ENCODE data around the gene CELF4. TPM values are rescaled to one million over a fixed set of nuclear protein-coding genes. Genes with fewer than 3 reads are reported as not detected.

The CELF4 gene
- total and polyA plus RNA-seq, 2 donors (not counting 3 experiments of a cell fraction or from before 2014, with no cell fraction given): not detected

GRCh38 chr18:37222354-37222998 lies 343.1 kb downstream of the CELF4 start:
- TF ChIP-seq, protein P1, sequence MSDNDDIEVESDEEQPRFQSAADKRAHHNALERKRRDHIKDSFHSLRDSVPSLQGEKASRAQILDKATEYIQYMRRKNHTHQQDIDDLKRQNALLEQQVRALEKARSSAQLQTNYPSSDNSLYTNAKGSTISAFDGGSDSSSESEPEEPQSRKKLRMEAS (IDR thresholded peaks at IDR 0.05; ENCODE audit: insufficient read depth, insufficient read length): no peak
- TF ChIP-seq MYC (IDR thresholded peaks at IDR 0.05; ENCODE audit: low read depth, low read length): no peak
- no peak for TF ChIP-seq POLR2A (IDR thresholded peaks at IDR 0.05; ENCODE audit: low read depth, low read length)
- no peak for TF ChIP-seq POLR2AphosphoS5 (IDR thresholded peaks at IDR 0.05; ENCODE audit: insufficient read depth, low read depth, low read length)
- no peak for TF ChIP-seq JUN (IDR thresholded peaks at IDR 0.05; ENCODE audit: borderline replicate concordance, insufficient read depth, insufficient read length, low read depth)
- TF ChIP-seq EZH2 (IDR thresholded peaks at IDR 0.05; ENCODE audit: borderline replicate concordance, low read depth, low read length, severe bottlenecking): no peak
- no peak for TF ChIP-seq GATA2 (IDR thresholded peaks at IDR 0.05; ENCODE audit: insufficient read depth, insufficient read length, low read depth, low read length)
- no peak for TF ChIP-seq FOS (IDR thresholded peaks at IDR 0.05; ENCODE audit: borderline replicate concordance, insufficient read depth, low read length)
- TF ChIP-seq, protein P2, sequence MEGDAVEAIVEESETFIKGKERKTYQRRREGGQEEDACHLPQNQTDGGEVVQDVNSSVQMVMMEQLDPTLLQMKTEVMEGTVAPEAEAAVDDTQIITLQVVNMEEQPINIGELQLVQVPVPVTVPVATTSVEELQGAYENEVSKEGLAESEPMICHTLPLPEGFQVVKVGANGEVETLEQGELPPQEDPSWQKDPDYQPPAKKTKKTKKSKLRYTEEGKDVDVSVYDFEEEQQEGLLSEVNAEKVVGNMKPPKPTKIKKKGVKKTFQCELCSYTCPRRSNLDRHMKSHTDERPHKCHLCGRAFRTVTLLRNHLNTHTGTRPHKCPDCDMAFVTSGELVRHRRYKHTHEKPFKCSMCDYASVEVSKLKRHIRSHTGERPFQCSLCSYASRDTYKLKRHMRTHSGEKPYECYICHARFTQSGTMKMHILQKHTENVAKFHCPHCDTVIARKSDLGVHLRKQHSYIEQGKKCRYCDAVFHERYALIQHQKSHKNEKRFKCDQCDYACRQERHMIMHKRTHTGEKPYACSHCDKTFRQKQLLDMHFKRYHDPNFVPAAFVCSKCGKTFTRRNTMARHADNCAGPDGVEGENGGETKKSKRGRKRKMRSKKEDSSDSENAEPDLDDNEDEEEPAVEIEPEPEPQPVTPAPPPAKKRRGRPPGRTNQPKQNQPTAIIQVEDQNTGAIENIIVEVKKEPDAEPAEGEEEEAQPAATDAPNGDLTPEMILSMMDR (IDR thresholded peaks at IDR 0.05; ENCODE audit: extremely low read depth in 1 of 2, insufficient read depth in 1 of 2, low read depth in 1 of 2, low read length in 2 of 2): no peak
- intact Hi-C loops (cut with micrococcal nuclease): no loop called here
- CTCF ChIA-PET: no interaction called here
- H3K27me3 ChIP-seq (ENCODE audit: control insufficient read depth in 2 of 2, insufficient read depth in 2 of 2, low read length in 2 of 2): no peaks in the 10 kb centered on the region
- DNase-seq (ENCODE audit: low read depth, low spot score): no peak
- dilution Hi-C loops (cut with MboI; ENCODE audit: extremely low pct_ligation_motif_present, low sequenced_read_pairs): no loop called here
- no peaks in the 10 kb centered on the region for H3K4me1 ChIP-seq (ENCODE audit: control insufficient read depth, extremely low read depth, insufficient read depth, low read length)
- no peak for FAIRE-seq
- H2AFZ ChIP-seq (ENCODE audit: low read depth, low read length): no peak overlapping the region
- no peaks in the 10 kb centered on the region for H4K20me1 ChIP-seq (replicated peaks; ENCODE audit: control insufficient read depth, extremely low read depth, insufficient read depth, low read length)
- H3K9me3 ChIP-seq (replicated peaks; ENCODE audit: control insufficient read depth, insufficient read depth, low read length): no peaks in the 10 kb centered on the region
- no peak overlapping the region for H3K9ac ChIP-seq (replicated peaks; ENCODE audit: extremely low read depth, insufficient read depth, low read length)
- no peak overlapping the region for H3K4me2 ChIP-seq (ENCODE audit: insufficient read depth, low read length)
- no peak overlapping the region for H3K4me3 ChIP-seq (replicated peaks in 1 of 3; ENCODE audit: insufficient read depth in 1 of 3, low read depth in 1 of 3, low read length in 3 of 3)
- H3K9me1 ChIP-seq (replicated peaks; ENCODE audit: control insufficient read depth, extremely low read depth, insufficient read depth, low read length): no peaks in the 10 kb centered on the region
- no peaks in the 10 kb centered on the region for H3K79me2 ChIP-seq (ENCODE audit: control insufficient read depth, insufficient read depth, low read length)
- BruUV-seq (replicated peaks): no TSS peak
- H3K36me3 ChIP-seq (ENCODE audit: control insufficient read depth in 2 of 2, extremely low read depth in 1 of 2, insufficient read depth in 2 of 2, low read length in 2 of 2): no peaks in the 10 kb centered on the region
- H3K27ac ChIP-seq (ENCODE audit: insufficient read depth, low read depth, low read length): no peak overlapping the region
- POLR2A ChIA-PET: no interaction called here
